Spinal cord (tissue), 10 donors: Measurements from ENCODE around the gene GALNT2. TPM values are rescaled to one million over a fixed set of nuclear protein-coding genes. Genes with fewer than 3 reads are reported as not detected.

Experiments
- DNase-seq, 6 donors: peaks; one replicate each; pipeline versions ENCODE4 v3.0.0 to v3.0.0-alpha.2; 2013 to 2015; ENCODE audit warnings: low spot score in 6 of 6, low read depth in 4 of 6
- H3K27ac ChIP-seq: one replicate; pipeline ENCODE4 v1.5.1; 2013; ENCODE audit warnings: low read depth, low read length, control low read depth
- H3K27me3 ChIP-seq: one replicate; pipeline ENCODE4 v1.6.1; 2013; ENCODE audit warnings: low read length; ENCODE audit not compliant: control insufficient read depth, insufficient read depth
- H3K36me3 ChIP-seq: one replicate; pipeline ENCODE4 v1.6.1; 2013; ENCODE audit warnings: low read length; ENCODE audit not compliant: control insufficient read depth, insufficient read depth
- H3K4me1 ChIP-seq: one replicate; pipeline ENCODE4 v1.6.1; 2013; ENCODE audit warnings: low read length; ENCODE audit not compliant: control insufficient read depth, insufficient read depth
- H3K4me3 ChIP-seq: one replicate; pipeline ENCODE4 v1.5.1; 2013; ENCODE audit warnings: low read depth, low read length, control low read depth
- H3K9me3 ChIP-seq: one replicate; pipeline ENCODE4 v1.6.1; 2013; ENCODE audit warnings: low read length; ENCODE audit not compliant: control insufficient read depth, insufficient read depth
- WGBS: methylation state at CpG from one replicate; pipeline ENCODE4 v1.1.5; 2013; ENCODE audit warnings: missing lambda C conversion rate; ENCODE audit not compliant: insufficient coverage; 5-methylcytosine and 5-hydroxymethylcytosine counted together
- polyA plus RNA-seq, 2 donors: library from polyadenylated mRNA; unstranded; fragments of 120-200 nt; gene quantifications; one replicate each; pipeline ENCODE4 v1.2.1, GENCODE V29; 2013; ENCODE audit not compliant: insufficient read length in 2 of 2
- total RNA-seq, 2 donors: library from RNA; depleted of rRNA in 1 of 2; stranded (reverse); fragments of 120-200 nt in 1 of 2; fragments of >200 nt in 1 of 2; gene quantifications; one replicate each; pipeline versions ENCODE4 v1.2.3 to v1.2.4, GENCODE V29; 2013 to 2014
- donor health status: healthy.

Gene GALNT2
- total and polyA plus RNA-seq, 4 donors: 34.2 to 59.4 (median 47.7) TPM

DNA sequence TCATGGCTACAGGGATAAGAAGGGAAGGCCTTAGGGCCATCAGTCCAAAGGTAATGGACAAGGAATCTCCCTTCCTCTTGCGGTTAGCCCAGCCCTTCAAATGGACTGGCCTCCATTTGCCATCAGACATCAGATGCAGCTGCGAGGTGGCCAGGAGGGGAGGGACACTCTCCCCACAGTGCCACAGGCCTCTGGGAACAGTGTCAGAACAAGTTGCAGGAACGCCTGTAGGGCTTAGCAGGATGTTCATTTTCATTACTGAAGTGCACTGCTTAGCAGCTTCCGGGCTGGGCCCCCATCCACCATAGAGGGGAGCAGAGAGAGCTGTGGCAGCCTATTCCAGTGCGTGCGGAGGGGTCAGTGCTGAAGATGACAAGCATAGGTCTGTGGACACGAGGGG is 127.5 kb downstream of the GALNT2 start:
- no peaks in the 10 kb centered on the region for H3K27me3 ChIP-seq
- no peak for DNase-seq
- H3K27ac ChIP-seq: no peak overlapping the region
- peaks cover 19% of the 10 kb centered on the region for H3K36me3 ChIP-seq
- no peaks in the 10 kb centered on the region for H3K9me3 ChIP-seq
- peaks cover 6% of the 10 kb centered on the region for H3K4me1 ChIP-seq
- WGBS: 69% methylated on average over 5 of the region's 7 CpGs
- no peak overlapping the region for H3K4me3 ChIP-seq

DNA sequence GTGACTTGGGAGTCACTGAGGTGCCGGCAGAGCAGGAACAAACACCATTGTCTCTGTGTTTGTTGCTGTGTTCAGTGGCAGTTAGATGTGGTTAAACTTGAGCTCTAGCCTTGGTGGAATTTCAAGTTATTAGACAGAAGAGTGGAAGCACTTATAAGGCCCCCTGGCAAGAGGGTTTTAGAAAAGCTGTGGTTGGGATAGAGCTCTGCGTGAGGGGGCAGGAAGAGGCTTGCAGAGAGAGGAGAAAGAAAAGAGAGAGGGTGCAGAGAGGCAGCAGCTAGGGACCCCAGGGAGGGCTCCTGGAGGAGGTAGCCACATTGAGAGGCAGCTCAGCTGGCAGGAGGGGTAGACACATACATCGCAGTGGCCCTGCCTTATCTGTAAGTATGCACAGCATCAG is 128.2 kb downstream of the GALNT2 start:
- H3K36me3 ChIP-seq: peaks cover 19% of the 10 kb centered on the region
- no peak overlapping the region for H3K27ac ChIP-seq
- H3K9me3 ChIP-seq: no peaks in the 10 kb centered on the region
- DNase-seq: no peak
- no peak overlapping the region for H3K4me3 ChIP-seq
- no peaks in the 10 kb centered on the region for H3K27me3 ChIP-seq
- 80% methylated on average over 3 of the region's 3 CpGs for WGBS
- peaks cover 8% of the 10 kb centered on the region for H3K4me1 ChIP-seq

DNA sequence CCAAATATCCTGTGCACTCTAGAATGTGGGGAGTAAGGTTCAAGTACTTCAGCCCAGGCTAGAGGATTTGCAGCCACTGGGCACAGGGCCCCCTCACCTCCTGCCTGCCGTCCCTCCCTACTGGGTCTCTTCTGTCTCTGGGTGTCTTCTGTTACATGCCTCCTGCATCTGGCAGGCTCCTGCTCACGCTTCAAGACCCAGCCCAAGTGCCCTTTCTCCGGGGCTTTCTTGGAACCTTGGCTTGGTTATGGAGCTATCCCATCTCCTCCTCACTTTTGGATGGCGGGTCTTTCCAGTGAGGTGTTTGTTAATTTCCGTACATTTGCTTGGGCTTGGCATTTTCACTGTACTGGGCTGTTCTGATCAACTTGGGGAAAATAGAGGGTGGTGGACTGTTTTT is 129.0 kb downstream of the GALNT2 start:
- WGBS: 94% methylated on average over 2 of the region's 5 CpGs
- no peak for DNase-seq
- Histone ChIP-seq H3K27ac (no peak overlapping the region), H3K4me3 (no peak overlapping the region), H3K9me3 (no peaks in the 10 kb centered on the region), H3K27me3 (no peaks in the 10 kb centered on the region), H3K4me1 (peaks cover 12% of the 10 kb centered on the region), H3K36me3 (peaks cover 19% of the 10 kb centered on the region)

DNA sequence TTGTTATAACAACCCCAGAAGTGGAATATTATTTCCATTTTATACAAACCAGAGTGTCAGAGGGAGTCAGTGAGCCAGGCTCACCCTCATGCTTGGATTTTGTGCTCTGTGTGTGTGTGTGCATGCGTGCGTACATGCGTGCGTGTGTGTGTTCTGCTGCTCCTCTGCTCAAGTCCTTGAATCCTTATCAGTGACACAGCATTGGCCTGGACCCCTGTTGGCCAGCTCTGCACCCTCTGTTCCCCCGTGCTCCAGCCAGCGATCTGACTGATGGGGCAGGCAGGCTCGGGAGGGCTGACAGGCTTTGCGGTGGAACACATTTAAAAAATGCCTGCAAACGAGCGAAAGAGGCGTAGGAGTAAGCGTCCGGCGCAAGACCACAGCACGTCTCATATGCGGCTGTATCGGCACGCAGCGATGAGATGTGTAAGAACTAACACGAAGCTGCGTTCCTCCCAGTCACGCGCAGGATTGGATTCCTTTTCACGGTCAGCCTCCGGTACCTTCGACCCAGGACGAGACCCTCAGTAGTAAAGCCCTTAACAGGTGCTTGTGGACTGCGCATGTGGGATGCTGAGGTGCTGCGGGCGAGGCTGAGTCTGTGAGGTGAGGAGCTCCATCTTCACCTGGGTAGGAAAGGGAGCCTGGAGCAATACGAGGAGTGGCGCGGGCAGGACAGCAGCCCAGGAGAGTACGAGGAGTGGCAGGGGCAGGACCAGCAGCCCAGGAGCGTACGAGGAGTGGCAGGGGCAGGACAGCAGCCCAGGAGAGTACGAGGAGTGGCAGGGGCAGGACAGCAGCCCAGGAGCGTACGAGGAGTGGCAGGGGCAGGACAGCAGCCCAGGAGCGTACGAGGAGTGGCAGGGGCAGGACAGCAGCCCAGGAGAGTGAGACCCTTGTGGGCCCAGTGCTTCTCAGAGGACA is 130.9 kb downstream of the GALNT2 start:
- no peak overlapping the region for H3K27ac ChIP-seq
- H3K4me3 ChIP-seq: no peak overlapping the region

DNA sequence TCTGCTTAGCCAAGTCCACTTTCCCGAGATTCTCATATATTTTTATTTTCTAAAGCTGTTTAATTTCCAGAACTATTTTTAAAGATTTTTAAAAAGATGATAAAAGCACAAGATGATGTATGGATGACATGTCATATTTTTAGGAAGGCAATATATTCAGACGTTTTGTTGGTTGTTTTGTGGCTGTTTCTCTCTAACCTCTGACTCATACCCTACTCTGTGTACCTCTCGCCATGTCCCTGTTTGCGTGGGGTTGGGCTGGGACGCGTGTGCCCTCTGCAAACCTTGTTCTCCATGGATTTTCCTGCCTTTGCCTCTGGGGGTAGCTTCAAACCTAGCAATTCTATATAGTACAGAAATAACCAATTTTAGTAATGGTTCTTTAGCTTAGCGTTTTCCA is 132.0 kb downstream of the GALNT2 start:
- Histone ChIP-seq H3K27me3 (no peaks in the 10 kb centered on the region), H3K36me3 (peaks cover 26% of the 10 kb centered on the region), H3K4me1 (peaks cover 12% of the 10 kb centered on the region), H3K9me3 (no peaks in the 10 kb centered on the region), H3K4me3 (no peak overlapping the region), H3K27ac (no peak overlapping the region)
- WGBS: no CpG with 5 or more reads among the region's 7 CpGs
- DNase-seq: no peak

More for the DNA sequence above, 130.9 kb downstream of the GALNT2 start:
- Histone ChIP-seq H3K9me3 (no peaks in the 10 kb centered on the region), H3K36me3 (peaks cover 19% of the 10 kb centered on the region), H3K27me3 (no peaks in the 10 kb centered on the region), H3K4me1 (peaks cover 12% of the 10 kb centered on the region)
- WGBS: 93% methylated on average over 41 of the region's 41 CpGs
- DNase-seq: no peak

DNA sequence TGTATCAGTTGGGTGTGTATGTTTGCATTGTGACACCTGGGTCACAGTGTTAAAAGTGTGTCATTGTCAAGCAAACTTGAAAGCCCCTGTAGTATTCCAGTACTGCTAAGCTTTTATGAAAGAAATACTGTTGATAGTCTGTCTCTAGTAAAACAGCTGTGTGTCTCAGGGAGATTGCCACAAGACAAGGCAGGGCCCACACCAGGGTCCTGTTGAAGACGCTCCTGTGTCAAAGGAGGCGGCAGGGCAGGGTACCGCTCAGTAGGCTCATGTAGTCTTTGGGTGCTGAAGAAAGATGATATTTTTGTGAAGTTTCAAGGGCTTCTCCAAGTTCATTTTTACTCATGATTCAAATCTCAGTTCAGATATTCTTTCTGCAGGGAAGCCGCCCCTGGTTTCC is 132.5 kb downstream of the GALNT2 start:
- DNase-seq: no peak
- H3K4me1 ChIP-seq: peaks cover 9% of the 10 kb centered on the region
- no peaks in the 10 kb centered on the region for H3K9me3 ChIP-seq
- H3K36me3 ChIP-seq: peaks cover 29% of the 10 kb centered on the region
- 72% methylated on average over 2 of the region's 4 CpGs for WGBS
- H3K4me3 ChIP-seq: no peak overlapping the region
- H3K27ac ChIP-seq: no peak overlapping the region
- no peaks in the 10 kb centered on the region for H3K27me3 ChIP-seq

DNA sequence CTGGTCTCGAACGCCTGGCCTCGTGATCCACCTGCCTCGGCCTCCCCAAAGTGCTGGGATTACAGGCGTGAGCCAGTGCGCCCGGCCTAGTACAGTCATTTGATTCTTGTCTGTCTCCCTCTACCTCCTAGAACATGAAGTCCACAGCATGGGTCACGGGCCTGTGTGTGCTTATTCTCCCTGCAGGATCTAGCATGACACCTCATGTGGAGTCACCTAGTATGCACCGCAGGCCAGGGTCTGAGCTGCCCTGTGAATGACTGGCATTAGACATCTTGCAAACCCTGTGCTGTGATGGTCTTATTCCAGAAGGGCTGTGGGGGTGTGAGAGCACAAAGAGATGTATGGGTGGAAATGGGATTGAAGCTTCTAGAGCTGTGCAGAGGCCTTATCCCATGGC is 133.2 kb downstream of the GALNT2 start:
- 98% methylated on average over 9 of the region's 9 CpGs for WGBS
- Histone ChIP-seq H3K27me3 (no peaks in the 10 kb centered on the region), H3K27ac (no peak overlapping the region), H3K36me3 (peaks cover 29% of the 10 kb centered on the region), H3K9me3 (no peaks in the 10 kb centered on the region), H3K4me1 (peaks cover 8% of the 10 kb centered on the region), H3K4me3 (no peak overlapping the region)
- no peak for DNase-seq

DNA sequence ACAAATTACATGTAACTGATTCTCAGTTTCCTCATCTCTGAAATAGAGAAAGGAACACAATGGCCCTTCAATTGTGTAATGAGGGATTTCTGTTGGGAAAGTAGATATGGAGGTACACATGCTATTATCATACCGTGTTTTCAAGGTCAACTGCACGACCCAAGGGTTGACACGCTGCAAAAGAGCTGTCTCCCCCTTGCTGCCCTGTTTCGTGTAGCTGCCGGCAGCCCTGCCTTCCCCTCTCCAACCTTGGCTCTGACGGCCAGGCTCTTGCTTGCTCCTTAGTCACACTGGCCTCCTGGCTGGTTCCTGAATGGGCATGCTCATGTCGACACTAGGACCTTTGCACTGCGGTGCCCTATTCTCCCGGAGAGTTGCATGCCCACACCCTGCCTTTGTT is 134.4 kb downstream of the GALNT2 start:
- Histone ChIP-seq H3K27me3 (no peaks in the 10 kb centered on the region), H3K27ac (no peak overlapping the region), H3K9me3 (no peaks in the 10 kb centered on the region), H3K36me3 (peaks cover 23% of the 10 kb centered on the region), H3K4me1 (peaks cover 8% of the 10 kb centered on the region), H3K4me3 (no peak overlapping the region)
- DNase-seq: no peak
- 89% methylated on average over 6 of the region's 9 CpGs for WGBS

DNA sequence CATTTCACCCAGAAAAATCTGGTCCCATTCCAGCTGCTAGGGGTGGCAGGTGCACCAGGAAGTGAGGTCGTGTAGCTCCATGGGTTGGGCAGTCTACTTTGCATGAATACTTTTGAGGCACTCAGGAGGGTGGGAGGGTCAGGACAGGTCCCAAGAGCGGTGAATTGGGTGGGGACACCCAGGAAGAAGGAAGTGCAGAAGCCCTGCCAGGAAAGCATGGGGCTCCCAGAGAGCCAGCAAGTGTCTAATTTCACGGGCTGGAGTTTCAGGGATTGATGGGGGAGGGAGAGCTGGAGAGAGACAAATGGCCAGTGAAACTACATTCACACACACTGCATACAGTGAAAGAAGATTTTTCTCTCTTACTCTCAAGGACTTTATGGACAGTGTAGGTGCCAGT is 137.8 kb downstream of the GALNT2 start:
- Histone ChIP-seq H3K27me3 (no peaks in the 10 kb centered on the region), H3K27ac (no peak overlapping the region), H3K36me3 (peaks cover 15% of the 10 kb centered on the region), H3K4me3 (no peak overlapping the region), H3K4me1 (peaks cover 18% of the 10 kb centered on the region), H3K9me3 (no peaks in the 10 kb centered on the region)
- no peak for DNase-seq
- WGBS: 49% methylated on average over 2 of the region's 3 CpGs

DNA sequence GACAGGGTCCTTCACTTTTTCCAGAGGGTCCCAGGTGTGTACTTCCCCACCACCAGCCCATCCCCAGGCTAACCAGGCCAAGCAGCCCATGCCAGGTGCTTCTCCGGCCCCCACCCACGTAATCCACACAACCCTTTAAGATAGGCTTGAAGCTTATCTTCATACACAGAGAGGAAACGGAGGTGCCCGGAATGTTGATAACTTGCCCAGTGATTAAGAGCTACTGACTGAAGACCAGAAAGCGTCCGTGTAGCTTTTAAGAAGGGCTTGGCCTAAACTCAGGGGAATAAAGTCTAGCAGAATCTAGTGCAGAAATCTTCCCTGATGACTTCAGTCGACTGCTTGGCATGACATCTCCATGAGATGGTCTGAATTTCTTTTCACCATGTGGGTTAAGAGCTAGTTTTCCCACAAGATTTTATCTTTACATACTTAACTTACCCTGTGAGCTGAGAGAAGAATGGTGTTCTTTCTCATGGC is 138.7 kb downstream of the GALNT2 start:
- Histone ChIP-seq H3K4me3 (no peak overlapping the region), H3K27me3 (no peaks in the 10 kb centered on the region), H3K36me3 (peaks cover 15% of the 10 kb centered on the region), H3K27ac (no peak overlapping the region), H3K9me3 (no peaks in the 10 kb centered on the region), H3K4me1 (peaks cover 14% of the 10 kb centered on the region)
- DNase-seq: no peak
- WGBS: 94% methylated on average over 4 of the region's 7 CpGs
